NCI-H1048 (cell line): Measurements from ENCODE around the gene TMED9.

ENCODE experiments used
- DNase-seq: peaks from one replicate; lab custom pipeline; 2025; lab: John Stamatoyannopoulos, UW

TMED9 gene

DNA sequence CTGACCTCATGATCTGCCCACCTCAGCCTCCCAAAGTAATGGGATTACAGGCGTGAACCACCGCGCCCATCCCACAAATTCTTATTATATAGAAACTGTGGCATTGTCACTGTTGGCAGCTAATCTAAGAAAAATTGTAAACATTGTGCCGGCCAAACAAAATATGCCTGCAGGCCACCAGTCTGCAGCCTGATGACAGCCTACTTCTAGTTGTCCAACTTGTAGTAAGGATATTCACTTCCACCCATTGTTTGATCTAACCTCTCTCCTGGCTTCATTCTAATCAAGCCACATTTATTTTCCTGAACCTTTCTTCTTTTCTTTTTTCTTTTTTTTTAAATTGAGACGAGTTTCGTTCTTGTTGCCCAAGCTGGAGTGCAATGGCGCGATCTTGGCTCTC is 13.7 kb upstream of the TMED9 start:
- no peak for DNase-seq

GRCh38 chr5:177588413-177588909 is 3.5 kb upstream of the TMED9 start:
- DNase-seq = no peak

GRCh38 chr5:177590406-177590805 is 1.6 kb upstream of the TMED9 start:
- DNase-seq = no peak

DNA sequence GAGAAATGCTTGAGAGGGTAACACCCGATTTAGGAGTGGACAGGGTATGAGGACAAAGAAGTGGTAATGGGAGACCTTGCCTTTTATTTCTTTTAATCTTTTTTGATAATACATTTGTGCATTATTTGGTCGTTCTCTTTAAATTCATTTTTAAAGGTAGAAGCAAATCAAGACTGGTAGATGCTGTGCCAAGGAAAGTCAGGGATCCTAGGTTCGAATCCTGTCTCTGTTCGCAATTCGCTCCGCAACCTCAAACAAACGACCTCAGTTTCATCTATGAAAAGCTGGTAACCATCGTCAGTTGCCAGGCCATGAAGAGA is 353 bp upstream of the TMED9 start:
- DNase-seq = no peak

- no peak for DNase-seq
Measured at GRCh38 chr5:177592905-177593304, 902 bp downstream of the TMED9 start.

DNA sequence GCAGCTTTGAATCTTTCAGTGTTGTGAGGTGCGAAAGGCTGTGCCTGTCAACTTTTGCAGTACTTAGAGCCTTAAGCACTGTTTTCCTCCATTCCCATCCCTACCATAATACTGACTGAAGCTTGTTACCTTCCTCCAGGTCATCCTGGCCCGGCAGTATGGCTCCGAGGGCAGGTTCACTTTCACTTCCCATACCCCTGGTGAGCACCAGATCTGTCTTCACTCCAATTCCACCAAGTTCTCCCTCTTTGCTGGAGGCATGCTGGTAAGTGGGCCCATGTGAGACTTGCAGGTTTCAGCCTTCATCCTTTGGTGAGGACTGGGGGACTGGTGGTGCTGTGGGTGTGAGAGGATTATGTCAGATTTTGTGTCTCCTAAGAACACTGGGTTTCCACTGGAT is 1.5 kb downstream of the TMED9 start:
- DNase-seq = no peak

DNA sequence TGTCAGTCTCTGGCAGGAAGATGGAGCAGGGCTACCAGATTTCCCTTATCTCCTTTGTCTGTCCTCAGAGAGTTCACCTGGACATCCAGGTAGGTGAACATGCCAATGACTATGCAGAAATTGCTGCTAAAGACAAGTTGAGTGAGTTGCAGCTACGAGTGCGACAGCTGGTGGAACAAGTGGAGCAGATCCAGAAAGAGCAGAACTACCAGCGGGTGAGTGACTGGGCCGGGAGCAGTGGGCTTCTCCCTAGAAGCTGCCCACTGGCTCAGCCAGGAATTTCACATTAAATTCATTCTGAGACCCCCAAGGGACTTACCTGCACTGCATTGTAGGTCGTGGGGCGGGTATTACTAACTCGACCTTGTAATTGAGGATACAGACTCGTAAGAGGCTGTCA is 2.1 kb downstream of the TMED9 start:
- DNase-seq = no peak

- DNase-seq = no peak
Measured at GRCh38 chr5:177595026-177595585, 3.1 kb downstream of the TMED9 start.

- DNase-seq = no peak
Measured at GRCh38 chr5:177595991-177596774, 4.2 kb downstream of the TMED9 start.

DNA sequence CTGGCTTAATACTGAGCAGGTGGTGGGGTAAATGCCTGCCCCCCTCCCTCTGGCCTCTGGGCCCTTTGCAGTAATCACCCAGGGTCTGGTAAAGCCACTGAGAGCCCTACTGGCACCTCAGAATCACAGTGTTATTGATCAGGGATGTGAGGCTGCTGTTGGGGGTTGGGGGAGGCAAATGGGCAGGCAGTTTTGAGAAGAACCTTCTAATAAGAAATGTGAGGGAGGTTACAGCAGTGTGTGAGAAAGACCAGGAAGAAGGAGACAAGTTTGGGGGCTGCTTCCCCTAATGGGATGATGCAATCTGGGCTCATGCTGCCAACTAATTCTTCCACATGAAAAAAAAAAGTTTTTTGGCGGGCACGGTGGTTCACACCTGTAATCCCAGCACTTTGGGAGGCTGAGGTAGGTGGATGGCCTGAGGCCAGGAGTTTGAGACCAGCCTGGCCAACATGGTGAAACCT is 4.8 kb downstream of the TMED9 start:
- DNase-seq = no peak

GRCh38 chr5:177598477-177598876 is 6.5 kb downstream of the TMED9 start:
- no peak for DNase-seq

DNA sequence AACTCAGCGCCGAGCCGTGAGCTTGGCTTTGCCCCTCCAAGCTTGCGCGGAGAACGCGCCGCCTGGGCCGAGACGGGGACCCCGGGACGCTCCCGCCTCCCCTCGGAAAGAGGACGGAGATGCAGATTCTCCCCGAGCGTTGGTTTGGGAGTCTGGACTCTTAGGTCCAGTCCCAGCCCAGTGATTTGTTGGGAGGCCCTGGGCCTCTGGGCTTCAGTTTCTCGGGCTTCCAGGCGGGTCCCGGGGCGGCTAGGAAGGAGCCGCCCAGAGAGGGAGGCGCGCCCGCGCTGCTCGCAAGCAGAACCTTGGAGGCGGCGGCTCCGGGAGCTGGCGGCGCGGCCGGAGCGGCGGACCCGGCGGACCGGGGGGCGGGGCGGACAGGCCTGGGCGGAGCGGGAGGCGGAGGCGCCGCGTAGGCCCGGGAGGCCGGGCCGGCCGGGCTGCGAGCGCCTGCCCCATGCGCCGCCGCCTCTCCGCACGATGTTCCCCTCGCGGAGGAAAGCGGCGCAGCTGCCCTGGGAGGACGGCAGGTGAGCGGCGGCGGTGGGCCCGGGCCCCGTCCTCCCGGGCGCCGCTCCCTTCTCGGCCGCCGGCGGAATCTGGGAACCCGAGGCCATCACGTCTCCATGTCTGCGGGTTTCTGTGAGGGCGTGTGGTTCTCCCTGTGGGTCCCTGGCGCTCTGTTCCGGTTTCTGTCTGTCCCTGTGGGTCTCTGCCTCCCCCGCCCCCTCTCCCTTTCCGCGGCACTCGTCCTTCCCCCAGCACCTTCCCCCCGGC is 7.9 kb downstream of the TMED9 start, which contains the start of gene B4GALT7:
Gene B4GALT7 (plus strand): TSS at position 402 of the 777 bp plus-strand sequence. CDS start 79 bp downstream, at position 481.
- peak; percentile 48 for DNase-seq

GRCh38 chr5:177600508-177601018 is 8.6 kb downstream of the TMED9 start:
- DNase-seq = no peak

- no peak for DNase-seq
Measured at GRCh38 chr5:177601126-177601525, 9.1 kb downstream of the TMED9 start.

DNA sequence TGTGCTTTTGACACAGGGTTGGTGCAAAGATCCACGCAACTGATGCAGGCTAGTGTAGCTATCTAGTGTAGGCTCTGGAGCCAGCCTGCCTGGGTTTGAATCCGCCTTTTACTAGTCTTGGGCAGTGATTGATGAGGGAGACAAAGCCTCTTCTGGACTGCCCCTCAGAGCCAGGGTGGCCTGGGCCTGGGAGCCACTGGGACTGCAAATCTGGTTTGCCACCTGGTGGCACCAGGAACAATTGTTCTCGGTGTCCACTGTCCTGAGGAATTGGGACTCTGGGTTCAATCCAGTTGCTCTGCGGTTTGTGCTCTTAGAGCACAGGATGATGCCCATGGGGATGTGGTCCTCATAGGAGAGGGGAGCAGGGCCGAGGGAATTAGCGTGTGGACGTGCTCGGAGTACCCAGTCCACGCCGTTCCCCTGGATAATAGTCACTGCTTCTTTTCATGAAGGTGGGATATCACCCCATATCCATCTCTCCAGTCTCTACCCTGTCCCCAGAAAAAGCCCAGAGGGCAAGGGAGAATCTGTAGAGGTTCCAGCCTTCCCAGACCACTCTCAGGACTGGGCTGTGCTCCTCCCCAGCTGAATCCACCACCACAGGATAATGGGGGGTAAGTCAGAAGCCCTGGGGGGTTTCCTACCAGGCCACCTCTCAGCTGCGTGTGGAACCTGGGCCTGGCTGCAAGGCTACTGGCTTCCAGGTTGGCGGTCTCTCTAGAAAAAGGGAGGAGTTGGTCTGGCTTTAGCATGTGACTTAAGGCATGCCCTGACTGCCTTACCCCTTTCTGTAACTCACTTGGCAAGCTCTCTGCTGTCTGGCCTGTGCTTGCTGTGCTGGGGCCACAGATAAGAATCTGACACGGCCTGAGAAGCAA is 9.8 kb downstream of the TMED9 start:
- DNase-seq = no peak

- DNase-seq = no peak
Measured at GRCh38 chr5:177602458-177602830, 10.4 kb downstream of the TMED9 start.

DNA sequence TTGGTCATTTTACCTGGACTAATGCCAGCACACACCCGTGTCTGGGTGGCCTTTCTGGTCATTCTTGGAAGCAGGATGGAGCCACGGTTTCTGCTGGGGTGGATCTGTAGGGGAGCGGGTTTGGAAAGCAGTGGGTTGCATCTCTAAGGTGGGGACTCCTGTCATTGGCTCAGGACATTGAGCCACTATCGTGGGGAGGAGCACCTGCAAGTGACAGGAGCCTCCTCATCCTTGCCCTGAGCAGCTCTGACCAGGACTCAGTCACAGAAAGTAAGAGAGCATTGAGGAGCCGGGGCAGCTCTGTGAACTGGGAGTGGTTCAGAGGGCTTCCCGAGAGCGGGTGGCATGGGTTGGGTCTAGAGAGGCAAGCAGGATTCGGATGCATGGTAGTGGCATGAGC is 11.6 kb downstream of the TMED9 start:
- DNase-seq = no peak

- no peak for DNase-seq
Measured at GRCh38 chr5:177604116-177604521, 12.1 kb downstream of the TMED9 start.

GRCh38 chr5:177604656-177605055 is 12.7 kb downstream of the TMED9 start:
- no peak for DNase-seq

- no peak for DNase-seq
Measured at GRCh38 chr5:177605078-177605477, 13.1 kb downstream of the TMED9 start.

DNA sequence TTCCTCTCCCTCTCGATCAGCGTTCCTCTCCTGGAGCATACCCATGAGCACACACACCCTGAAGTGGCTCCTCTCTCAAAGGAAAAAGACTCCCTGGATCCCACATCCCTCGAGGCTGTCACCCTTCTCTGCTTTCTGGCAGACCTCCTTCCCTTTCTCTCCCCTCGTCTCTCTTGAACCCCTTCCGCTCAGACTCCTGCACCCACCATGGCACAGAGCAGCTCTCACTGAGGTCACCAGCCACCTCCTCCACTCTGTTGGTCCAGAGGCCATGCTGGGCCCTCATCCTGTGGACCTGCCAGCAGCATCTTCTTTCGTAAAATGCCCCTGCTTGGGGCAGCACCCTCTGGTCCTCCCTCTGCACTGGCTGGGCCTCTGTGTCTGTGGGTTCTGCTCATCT is 13.7 kb downstream of the TMED9 start:
- DNase-seq = no peak
